Measurements from ENCODE around the gene CDKN1A.

The CDKN1A gene

GRCh38 chr6:36679043-36679833, 724 bp downstream of the CDKN1A start:
- FAIRE-seq, result no peak

DNA sequence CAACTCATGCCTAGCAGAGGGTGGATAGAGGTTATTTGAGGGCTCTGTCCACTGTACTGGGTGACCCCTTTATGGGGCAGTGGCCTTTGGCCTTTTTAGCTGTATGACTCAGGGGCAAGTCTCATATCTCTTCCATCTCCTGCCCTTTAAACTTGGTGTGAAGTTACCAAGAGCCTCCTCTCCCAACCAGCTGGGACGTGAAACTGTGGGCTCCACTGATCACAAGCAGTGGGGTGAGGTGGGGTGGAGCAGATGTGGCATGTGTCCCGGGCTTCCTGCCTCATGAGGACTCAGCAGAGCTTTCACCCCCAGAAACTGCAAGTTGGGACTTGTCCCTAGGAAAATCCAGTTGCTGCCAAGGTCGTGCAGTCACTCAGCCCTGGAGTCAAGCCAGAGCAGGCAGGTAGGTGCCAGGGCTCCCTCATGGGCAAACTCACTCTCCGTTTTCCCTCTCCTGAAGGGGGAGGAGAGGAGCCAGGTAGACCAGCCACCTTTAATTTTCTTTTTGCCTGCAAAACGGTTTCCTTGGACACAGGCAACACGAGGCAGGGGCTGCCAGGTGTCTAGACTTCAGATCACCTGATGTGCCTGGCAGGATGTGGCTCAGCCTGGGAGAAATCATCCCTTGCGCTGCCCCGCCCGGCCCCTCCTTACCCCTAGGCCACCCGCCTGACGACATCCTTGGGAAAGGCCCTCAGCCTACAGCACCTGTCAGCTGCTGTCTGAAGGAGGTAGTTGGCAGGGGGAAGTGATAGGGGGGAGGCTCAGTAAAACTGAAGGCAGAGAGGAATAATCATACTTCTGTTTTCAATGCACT, 4.0 kb downstream of the CDKN1A start:
- FAIRE-seq, result no peak

- no peak for FAIRE-seq
These were observed 4.7 kb downstream of the CDKN1A start for GRCh38 chr6:36683145-36683655.

GRCh38 chr6:36683656-36684446, 5.3 kb downstream of the CDKN1A start:
- no peak for FAIRE-seq

GRCh38 chr6:36684447-36684812, 5.9 kb downstream of the CDKN1A start:
- no peak for FAIRE-seq

DNA sequence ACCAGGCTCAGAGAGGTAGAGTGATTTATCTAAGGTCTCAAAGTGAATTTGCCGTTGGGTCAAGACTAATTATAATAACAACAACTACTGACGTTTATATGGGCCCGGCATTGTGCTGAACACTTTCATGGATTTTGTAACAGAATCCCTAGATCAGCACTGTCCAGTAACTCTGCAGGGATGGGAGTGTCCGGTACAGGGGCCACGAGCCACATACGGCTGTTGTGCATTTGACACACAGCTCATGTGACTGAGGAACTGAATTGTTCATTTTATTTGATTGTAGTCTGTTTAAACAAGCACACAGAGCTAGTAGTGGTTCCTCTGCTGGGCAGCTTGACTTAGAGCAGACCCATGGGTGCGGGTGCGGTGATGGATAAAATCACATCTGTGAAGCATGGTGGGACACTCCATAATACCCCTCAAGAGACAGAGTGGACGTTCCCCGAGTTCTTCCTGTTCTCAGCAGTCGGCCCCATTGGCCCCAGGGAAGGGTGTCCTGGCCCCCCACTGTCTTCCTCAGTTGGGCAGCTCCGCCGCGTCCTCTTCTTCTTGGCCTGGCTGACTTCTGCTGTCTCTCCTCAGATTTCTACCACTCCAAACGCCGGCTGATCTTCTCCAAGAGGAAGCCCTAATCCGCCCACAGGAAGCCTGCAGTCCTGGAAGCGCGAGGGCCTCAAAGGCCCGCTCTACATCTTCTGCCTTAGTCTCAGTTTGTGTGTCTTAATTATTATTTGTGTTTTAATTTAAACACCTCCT, 6.8 kb downstream of the CDKN1A start:
- no peak for FAIRE-seq

GRCh38 chr6:36685926-36686667, 7.6 kb downstream of the CDKN1A start:
- no peak for FAIRE-seq

DNA sequence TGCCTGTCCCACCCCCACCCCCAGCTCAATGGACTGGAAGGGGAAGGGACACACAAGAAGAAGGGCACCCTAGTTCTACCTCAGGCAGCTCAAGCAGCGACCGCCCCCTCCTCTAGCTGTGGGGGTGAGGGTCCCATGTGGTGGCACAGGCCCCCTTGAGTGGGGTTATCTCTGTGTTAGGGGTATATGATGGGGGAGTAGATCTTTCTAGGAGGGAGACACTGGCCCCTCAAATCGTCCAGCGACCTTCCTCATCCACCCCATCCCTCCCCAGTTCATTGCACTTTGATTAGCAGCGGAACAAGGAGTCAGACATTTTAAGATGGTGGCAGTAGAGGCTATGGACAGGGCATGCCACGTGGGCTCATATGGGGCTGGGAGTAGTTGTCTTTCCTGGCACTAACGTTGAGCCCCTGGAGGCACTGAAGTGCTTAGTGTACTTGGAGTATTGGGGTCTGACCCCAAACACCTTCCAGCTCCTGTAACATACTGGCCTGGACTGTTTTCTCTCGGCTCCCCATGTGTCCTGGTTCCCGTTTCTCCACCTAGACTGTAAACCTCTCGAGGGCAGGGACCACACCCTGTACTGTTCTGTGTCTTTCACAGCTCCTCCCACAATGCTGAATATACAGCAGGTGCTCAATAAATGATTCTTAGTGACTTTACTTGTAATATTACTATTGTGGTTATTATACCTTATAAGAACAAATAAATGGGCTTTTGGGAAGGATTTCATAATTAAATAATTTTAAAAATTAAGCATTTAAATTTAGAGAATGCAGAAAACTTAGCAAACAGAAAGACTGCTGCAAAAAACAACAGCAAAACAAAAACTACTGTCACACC, 8.4 kb downstream of the CDKN1A start:
- FAIRE-seq, result no peak

- no peak for FAIRE-seq
These were observed 9.7 kb downstream of the CDKN1A start for GRCh38 chr6:36688063-36688738.

DNA sequence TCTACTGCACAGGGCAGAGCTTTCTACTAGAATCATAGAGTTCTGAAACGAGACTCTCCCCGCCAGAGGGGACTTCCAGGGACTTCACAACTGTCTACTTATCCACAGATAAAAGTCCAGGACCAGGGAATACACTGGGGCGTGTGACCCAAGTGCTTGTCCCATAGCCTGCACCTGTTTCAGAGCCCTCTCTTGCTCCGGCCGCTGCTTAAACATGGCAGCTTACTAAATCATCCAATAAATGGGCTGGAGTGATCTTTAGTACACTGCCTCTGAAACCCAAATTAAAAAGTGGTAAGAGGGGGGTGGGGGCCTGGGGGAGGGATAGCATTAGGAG, 10.2 kb downstream of the CDKN1A start:
- no peak for FAIRE-seq

GRCh38 chr6:36691011-36691410, 12.5 kb downstream of the CDKN1A start:
- FAIRE-seq, result no peak

- FAIRE-seq, result no peak
These were observed 13.1 kb downstream of the CDKN1A start for GRCh38 chr6:36691612-36692011.

- no peak for FAIRE-seq
These were observed 13.7 kb downstream of the CDKN1A start for GRCh38 chr6:36692220-36692619.

DNA sequence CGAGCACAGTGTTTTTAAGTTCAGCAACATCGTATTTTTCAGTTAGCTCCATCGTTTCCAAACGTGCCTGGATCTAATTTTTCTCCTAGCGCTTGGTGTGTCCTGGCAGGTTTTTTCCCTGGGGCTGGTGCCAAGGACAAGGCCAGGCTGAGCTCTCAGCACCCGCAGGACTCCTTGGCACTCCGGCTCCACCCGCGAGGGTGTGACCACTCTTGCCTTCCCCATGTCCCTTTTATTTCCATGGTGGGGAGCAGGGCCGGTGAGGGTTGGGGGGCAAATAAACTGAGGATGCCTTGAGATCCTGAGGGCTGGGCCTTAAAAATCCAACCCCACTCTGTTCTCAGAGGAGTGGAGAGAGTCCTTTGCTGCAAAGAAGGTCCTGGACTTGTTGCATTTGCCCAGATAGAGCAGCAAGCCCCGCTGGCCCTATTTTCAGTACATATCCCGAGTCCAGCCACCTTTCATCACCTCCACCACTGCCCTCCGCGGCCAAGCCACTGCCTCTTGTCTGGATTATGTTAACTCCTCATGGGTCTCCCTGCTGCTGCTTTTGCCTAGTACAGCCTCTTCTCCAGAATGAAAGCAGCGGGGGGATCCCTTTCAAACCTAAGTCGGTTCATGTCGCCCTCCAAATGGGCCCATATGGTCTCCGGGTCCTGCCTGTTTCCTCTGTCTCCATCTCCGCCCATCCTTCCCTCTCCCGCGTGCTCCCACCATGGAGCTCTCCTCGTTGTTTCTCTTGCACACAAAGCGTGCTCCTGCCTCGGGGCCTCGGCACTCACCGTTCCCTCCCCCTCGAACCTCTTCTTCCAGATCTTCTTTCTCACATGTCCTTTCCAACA, 14.6 kb downstream of the CDKN1A start:
- no peak for FAIRE-seq

DNA sequence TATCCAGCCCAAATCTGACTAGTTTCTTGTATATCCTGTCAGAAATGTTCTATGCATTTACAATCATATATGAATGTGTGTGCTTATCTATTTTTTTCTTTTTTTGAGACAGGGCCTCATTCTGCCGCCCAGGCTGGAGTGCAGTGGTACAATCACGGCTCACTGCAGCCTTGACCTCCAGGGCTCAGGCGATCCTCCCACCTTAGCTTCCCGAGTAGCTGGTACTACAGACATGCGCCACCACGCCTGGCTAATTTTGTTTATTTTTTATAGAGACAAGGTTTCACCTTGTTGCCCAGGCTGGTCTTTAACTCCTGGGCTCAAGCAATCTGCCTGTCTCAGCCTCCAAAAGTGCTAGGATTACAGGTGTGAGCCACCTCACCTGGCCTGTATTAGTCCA, 16.1 kb downstream of the CDKN1A start:
- no peak for FAIRE-seq

DNA sequence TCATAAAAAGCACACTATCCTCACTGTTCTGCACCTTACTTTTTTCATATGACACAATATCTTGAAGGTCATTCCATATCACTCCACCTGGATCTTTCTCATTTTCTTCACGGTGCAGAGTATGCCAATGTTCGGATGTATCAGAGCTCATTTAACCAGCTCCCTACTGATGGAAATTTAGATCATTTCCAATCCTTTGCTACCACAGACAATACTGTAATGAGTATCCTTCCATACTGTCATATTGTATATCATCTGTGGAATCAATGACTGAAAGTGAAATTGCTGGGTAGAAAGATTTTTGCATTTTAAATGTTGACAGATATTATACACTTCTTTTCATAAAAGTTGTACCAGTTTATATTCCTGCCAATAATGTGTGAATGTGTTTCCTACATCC, 16.9 kb downstream of the CDKN1A start:
- no peak for FAIRE-seq

DNA sequence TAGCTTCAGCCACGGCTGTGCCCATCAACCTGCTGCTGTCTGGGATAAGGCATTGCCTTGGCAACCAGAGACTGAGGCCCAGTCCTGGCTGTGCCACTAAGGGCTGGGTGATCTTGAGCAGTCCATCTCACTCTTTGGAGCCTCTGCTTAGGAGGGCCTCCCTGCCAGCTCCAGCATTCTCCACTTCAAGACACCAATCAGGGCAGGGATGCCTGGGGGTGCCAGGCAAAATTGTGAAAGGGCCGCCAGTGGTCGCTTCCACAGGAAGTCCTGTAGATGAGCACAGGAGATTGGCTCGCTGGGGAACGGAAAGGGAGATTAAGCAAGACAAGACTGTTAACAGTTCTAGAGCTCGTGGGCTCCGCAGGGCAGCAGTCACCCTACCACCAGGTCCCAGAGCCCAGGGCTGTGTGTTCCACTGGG, 19.0 kb downstream of the CDKN1A start, which contains the start of gene RAB44:
Gene RAB44 (plus strand): TSS at position 346 of the 423 bp plus-strand sequence. CDS start 6,410 bp downstream, outside the sequence.
- FAIRE-seq, result no peak

DNA sequence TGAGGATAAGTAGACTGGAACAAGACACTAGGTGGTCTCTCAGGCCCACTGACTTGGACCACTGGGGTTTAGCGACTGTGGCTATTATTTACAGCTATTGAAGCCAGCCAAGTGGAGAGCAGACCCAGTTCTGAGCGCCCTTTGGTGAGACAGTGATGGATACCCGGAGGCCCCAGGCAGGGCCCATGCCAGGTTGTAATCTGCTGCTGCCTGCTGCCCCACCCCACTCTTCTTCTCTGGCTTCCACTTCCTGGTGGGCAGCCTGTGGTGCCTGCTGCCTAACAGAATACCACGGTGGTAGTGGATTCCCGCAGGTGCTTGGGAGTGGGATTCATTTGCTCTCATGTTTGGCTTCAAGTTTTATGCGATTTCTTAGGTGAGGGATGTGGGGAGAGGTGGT, 19.7 kb downstream of the CDKN1A start:
- FAIRE-seq, result no peak

- no peak for FAIRE-seq
These were observed 20.4 kb downstream of the CDKN1A start for GRCh38 chr6:36698871-36699271.

Data from colon (tissue), 2 donors.